Urinary bladder (tissue), 4 donors: ENCODE measurements around the gene NPVF. TPM values are rescaled to one million over a fixed set of nuclear protein-coding genes. Genes with fewer than 3 reads are reported as not detected.

Source experiments
- DNase-seq: peaks from one replicate; pipeline ENCODE4 v3.0.0-alpha.2; 2015; ENCODE audit errors: extremely low spot score
- H3K27ac ChIP-seq: one replicate; pipeline ENCODE4 v1.5.1; 2013; ENCODE audit warnings: low read depth, mild to moderate bottlenecking, moderate library complexity
- H3K36me3 ChIP-seq: one replicate; pipeline ENCODE4 v1.6.1; 2013; ENCODE audit warnings: mild to moderate bottlenecking, moderate library complexity; ENCODE audit not compliant: insufficient read depth
- H3K4me1 ChIP-seq: one replicate; pipeline ENCODE4 v1.6.1; 2013; ENCODE audit warnings: mild to moderate bottlenecking, moderate library complexity; ENCODE audit not compliant: insufficient read depth
- H3K4me3 ChIP-seq: one replicate; pipeline ENCODE4 v1.5.1; 2013; ENCODE audit warnings: low read depth, low read length
- WGBS: extraction: QIAGEN DNeasy Blood & Tissue Kit; methylation state at CpG from one replicate; pipeline ENCODE4 v1.1.7; 2013; 5-methylcytosine and 5-hydroxymethylcytosine counted together
- polyA plus RNA-seq: library from polyadenylated mRNA; stranded (reverse); fragments of 200-250 nt; gene quantifications from one replicate; pipeline ENCODE4 v1.2.3, GENCODE V29; 2013
- total RNA-seq: library from RNA; depleted of rRNA; stranded (reverse); fragments of >200 nt; gene quantifications from one replicate; pipeline ENCODE4 v1.2.3, GENCODE V29; 2014
- donor health status: healthy with polysubstance abuse.
- donor health status: healthy.

The NPVF gene, protein sequence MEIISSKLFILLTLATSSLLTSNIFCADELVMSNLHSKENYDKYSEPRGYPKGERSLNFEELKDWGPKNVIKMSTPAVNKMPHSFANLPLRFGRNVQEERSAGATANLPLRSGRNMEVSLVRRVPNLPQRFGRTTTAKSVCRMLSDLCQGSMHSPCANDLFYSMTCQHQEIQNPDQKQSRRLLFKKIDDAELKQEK
- not detected for total RNA-seq
- not detected for polyA plus RNA-seq

GRCh38 chr7:25228386-25228785 lies at the start of gene NPVF:
TSS of gene NPVF (minus strand) at chr7:25228486. CDS start at chr7:25228439, 47 bp downstream.
- no peak for DNase-seq
- Histone ChIP-seq H3K36me3 (no peaks in the 10 kb centered on the region), H3K27ac (no peak within 1 kb of the TSS), H3K4me1 (no peaks in the 10 kb centered on the region), H3K4me3 (no peak within 1 kb of the TSS)
- WGBS, result 67% methylated on average over 1 of the region's 1 CpG

GRCh38 chr7:25272265-25272664 lies 44.0 kb upstream of the NPVF start:
- no peak for DNase-seq
- 93% methylated on average over 3 of the region's 3 CpGs for WGBS
- no peaks in the 10 kb centered on the region for H3K36me3 ChIP-seq

DNA sequence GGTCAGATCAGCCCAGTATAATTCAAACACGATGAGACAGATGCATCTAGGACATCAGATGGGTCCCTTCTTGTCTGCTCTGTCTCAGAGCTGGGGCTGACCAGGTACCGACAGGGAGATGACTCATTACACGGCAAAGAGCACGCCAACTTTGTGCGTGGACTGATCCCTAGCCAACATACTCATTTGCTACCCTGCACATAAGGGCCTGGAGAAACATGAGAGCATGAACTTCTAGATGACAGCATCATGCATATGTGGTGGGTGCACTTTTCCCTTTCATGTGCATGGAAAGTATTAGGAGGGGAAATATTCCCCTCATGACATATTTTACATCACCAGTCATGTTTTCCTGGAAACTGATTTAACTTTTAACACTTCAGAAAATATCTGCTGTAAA lies 35.1 kb upstream of the NPVF start:
- no peaks in the 10 kb centered on the region for H3K36me3 ChIP-seq
- H3K27ac ChIP-seq, result no peak overlapping the region
- H3K4me1 ChIP-seq, result no peaks in the 10 kb centered on the region
- 95% methylated on average over 5 of the region's 5 CpGs for WGBS
- H3K4me3 ChIP-seq, result no peak overlapping the region
- no peak for DNase-seq

More at GRCh38 chr7:25272265-25272664, 44.0 kb upstream of the NPVF start:
- Histone ChIP-seq H3K4me3 (no peak overlapping the region), H3K27ac (no peak overlapping the region), H3K4me1 (no peaks in the 10 kb centered on the region)

DNA sequence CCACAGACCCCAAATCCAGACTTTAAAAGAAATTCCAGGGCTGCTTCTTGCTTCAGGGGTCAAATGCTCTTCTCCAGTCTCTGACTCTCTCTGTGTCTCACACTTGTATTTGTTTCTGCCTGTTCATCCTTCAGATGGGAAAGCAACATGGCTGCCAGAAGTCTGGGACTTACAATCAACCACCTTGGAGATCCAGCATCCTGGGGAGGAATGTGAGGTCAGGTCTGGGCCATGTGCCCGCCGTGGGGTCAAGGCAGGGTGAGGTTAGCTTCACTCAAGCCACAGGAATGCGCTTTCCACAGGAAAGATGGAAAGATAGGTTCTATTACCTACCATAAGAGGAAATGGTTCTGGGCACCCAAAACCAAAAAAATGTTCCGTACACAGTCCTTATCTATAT lies 34.3 kb upstream of the NPVF start:
- no peak for DNase-seq
- Histone ChIP-seq H3K4me3 (no peak overlapping the region), H3K4me1 (no peaks in the 10 kb centered on the region), H3K27ac (no peak overlapping the region), H3K36me3 (no peaks in the 10 kb centered on the region)
- WGBS, result 79% methylated on average over 4 of the region's 4 CpGs

DNA sequence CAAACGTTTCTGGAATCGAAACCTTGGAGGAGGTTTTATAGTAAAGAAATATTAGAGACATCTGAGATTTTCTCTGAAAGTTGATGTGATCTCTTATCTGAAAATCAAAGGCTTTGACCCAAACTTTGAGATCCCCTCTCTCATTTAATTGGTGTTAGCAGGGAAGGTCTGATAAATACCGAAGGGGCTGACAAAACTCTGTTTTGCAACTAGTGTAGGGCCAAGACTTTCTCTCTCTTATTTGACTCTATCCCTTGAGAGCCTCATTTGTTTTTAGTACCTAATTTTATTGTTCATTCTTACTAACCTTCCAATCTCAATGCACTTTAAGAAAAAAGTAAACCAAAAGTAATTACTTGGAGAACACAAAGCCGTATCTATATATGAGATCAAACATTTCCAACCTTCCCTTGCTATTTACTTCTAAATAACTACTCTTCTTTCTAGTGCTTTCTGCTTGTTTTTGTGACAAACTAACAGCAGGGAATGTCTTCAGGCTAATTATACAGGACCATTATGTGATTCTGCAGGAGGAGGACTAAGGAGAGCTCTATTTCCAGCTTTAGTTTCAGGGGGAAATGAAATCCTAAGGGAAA lies 33.4 kb upstream of the NPVF start:
- no peaks in the 10 kb centered on the region for H3K36me3 ChIP-seq
- 59% methylated on average over 4 of the region's 4 CpGs for WGBS
- H3K4me3 ChIP-seq, result no peak overlapping the region
- no peaks in the 10 kb centered on the region for H3K4me1 ChIP-seq
- no peak overlapping the region for H3K27ac ChIP-seq
- no peak for DNase-seq

- WGBS, result 40% methylated on average over 5 of the region's 5 CpGs
- H3K4me1 ChIP-seq, result no peaks in the 10 kb centered on the region
- no peak overlapping the region for H3K4me3 ChIP-seq
- no peak overlapping the region for H3K27ac ChIP-seq
- peak; percentile 26 for DNase-seq
- no peaks in the 10 kb centered on the region for H3K36me3 ChIP-seq
Observed at GRCh38 chr7:25260862-25261494, 32.7 kb upstream of the NPVF start.

DNA sequence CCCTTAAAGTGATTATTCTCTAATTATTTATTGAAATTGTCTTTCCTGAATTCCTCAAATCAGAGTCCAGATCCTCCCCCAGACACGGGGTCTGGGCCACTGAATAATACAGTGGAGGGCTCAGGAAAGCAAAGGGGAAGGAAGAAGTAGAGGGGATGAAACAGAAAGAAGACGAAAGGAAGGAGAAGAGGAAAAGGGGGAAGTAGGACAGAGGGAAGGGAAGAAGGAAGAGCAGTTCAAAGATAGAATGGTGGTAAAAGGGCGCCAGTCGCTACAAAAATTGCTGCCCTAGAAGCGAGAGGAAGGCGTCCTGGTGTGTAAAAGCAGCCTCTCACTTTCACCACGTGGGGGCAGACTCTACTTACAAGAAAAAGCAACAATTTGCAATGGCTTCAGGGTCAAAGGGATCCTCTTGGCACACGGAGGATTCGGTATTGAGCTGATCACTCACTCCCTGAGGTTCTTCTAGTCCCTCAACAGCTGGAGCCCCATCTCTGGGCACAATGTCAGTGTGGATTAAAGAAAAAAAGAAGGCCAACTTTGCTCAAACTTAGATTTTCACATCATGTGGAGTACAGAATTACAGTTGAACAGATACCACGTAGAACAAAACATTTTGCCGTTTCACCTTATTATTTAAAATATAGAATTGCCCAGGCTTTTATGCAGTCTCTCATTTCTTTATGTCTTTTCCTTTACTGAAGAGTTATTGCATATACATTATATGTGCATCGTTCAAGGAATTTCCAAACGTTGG lies 31.4 kb upstream of the NPVF start:
- Histone ChIP-seq H3K4me3 (no peak overlapping the region), H3K4me1 (no peaks in the 10 kb centered on the region), H3K27ac (no peak overlapping the region), H3K36me3 (no peaks in the 10 kb centered on the region)
- DNase-seq, result peak; percentile 50
- WGBS, result 30% methylated on average over 13 of the region's 13 CpGs

DNA sequence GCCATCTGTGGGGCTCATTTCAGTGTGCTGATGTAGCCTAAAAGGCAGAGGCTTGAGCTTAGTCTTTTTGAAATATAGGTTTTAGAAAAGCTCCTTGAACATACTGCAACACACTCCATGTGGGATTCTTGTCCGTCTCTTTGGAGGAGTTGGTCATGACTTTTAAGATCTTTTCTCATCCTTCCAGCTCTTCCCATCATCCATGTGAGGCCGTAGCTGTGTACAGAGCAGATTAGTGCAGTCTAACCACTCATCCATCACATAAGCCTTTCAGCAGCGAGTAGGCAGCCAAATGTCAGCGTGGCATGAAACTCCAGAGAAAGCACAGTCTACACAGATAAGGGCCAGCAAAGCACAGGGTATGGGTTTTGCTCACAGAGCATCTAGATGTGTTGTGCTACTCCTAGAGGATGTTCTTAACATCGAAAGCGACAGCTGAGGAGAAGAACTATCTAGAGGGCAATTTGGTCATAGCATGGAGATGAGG lies 28.1 kb upstream of the NPVF start:
- Histone ChIP-seq H3K27ac (no peak overlapping the region), H3K36me3 (no peaks in the 10 kb centered on the region), H3K4me3 (no peak overlapping the region), H3K4me1 (no peaks in the 10 kb centered on the region)
- 71% methylated on average over 6 of the region's 6 CpGs for WGBS
- no peak for DNase-seq

GRCh38 chr7:25255611-25256332 lies 27.5 kb upstream of the NPVF start:
- Histone ChIP-seq H3K4me3 (no peak overlapping the region), H3K27ac (no peak overlapping the region), H3K36me3 (no peaks in the 10 kb centered on the region), H3K4me1 (no peaks in the 10 kb centered on the region)
- DNase-seq, result no peak
- 86% methylated on average over 7 of the region's 7 CpGs for WGBS

DNA sequence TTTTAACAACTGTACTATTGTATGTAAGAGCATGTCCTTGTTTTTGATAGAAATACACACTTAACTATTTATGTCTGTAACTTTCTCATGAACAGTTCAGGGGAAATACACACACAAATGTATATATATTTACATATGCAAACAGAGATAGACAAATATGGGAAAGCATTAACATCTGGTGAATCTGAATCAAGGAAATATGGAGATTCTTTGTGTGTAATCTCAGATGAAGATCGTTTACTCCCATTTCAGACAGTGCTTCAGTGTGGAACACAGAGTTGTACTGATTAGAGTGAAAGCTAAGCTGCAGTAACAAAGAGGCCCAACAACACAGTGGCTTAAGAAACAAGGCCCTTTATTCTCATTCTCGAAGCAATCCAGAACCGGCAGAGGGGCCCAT lies 26.3 kb upstream of the NPVF start:
- DNase-seq, result no peak
- Histone ChIP-seq H3K4me1 (no peaks in the 10 kb centered on the region), H3K4me3 (no peak overlapping the region), H3K36me3 (no peaks in the 10 kb centered on the region), H3K27ac (no peak overlapping the region)
- 89% methylated on average over 3 of the region's 3 CpGs for WGBS

GRCh38 chr7:25253714-25254113 lies 25.4 kb upstream of the NPVF start:
- Histone ChIP-seq H3K27ac (no peak overlapping the region), H3K36me3 (no peaks in the 10 kb centered on the region), H3K4me3 (no peak overlapping the region), H3K4me1 (no peaks in the 10 kb centered on the region)
- 79% methylated on average over 1 of the region's 1 CpG for WGBS
- no peak for DNase-seq

DNA sequence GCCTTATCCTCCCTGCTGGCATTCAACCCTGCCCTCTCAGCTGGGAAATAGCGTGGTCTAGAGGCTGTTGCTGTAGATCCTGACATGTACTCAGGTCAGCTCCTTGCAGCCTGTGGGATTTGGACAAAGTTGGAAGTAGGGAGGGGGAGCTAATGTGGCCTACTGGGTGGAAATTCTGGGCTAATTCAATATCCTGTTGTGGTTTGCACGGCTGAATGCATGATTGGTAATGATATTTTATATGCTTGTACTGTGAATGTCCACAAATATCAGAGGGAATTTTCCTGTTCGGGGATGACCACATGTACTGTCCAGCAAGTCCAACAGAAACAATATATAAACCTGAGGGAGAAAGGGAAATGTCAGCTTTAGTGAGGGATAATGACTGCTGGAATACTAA lies 22.1 kb upstream of the NPVF start:
- no peak for DNase-seq
- H3K4me1 ChIP-seq, result no peaks in the 10 kb centered on the region
- no peak overlapping the region for H3K4me3 ChIP-seq
- WGBS, result 88% methylated on average over 3 of the region's 3 CpGs
- no peaks in the 10 kb centered on the region for H3K36me3 ChIP-seq
- no peak overlapping the region for H3K27ac ChIP-seq

DNA sequence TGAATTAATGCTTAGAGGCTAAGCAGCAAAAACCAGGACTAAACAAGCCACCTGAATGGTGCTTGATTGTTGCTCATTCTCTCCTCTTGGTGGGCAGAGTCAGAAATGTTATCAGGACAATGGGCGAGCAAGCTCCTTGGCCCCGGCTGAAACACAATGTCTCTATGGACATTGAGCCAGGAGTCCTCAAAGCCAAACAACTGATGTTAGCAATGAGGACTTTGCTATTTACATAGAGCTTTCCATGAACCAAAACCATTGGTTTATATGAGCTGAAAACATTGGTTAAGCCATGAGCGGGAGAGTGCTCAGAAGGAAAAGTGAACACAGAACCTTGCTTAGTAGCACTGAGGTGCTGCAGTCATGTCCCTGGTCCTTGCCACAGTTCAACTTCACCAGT lies 21.5 kb upstream of the NPVF start:
- Histone ChIP-seq H3K36me3 (no peaks in the 10 kb centered on the region), H3K4me3 (no peak overlapping the region), H3K27ac (no peak overlapping the region), H3K4me1 (no peaks in the 10 kb centered on the region)
- WGBS, result 97% methylated on average over 3 of the region's 3 CpGs
- no peak for DNase-seq
